Kidney capillary endothelial cell (primary cell): ENCODE data around the gene PCP2.
"Not testable (repeated sequence)": the region's sequence is repeated elsewhere in the genome, so short reads cannot be mapped to it uniquely, and the experiment has no call there.

ENCODE experiments used
- DNase-seq: peaks from one replicate; pipeline ENCODE4 v3.0.0-alpha.2; 2018; ENCODE audit warnings: low spot score

Gene PCP2

DNA sequence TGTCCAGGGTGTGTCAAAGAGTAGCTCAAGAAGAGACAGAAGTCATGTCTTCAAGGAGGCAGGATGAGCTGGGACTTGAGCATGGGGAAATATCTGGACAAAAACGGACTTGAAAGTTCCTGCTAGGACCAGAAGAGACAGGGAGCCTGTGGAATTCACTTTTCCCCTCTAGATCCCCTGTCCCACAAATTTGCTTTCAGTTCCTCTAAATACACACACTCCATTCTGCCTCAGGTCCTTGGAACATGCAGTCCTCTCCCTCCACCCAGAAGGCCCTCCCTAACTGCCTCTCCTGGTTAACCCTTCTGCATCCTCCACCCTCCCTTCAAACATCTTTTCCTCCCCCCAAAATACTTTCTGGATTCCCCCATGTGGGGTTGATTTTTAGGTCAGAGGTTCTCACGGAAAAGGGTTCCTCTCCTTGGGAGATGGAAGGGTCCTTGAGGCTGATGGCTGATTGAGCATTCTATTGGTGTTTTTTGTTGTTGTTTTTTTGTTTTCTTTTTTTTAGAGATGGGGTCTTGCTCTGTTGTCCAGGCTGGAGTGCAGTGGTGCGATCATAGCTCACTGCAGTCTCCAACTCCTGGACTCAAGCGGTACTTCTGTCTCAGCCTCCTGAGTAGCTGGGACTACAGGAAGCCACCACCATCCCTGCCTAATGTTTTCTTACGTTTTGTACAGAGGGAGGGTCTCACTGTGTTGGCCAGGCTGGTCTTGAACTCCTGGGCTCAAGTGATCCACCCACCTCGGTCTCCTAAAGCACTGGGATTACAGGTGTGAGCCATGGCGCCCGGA lies 28.4 kb upstream of the PCP2 start:
- no peak for DNase-seq

DNA sequence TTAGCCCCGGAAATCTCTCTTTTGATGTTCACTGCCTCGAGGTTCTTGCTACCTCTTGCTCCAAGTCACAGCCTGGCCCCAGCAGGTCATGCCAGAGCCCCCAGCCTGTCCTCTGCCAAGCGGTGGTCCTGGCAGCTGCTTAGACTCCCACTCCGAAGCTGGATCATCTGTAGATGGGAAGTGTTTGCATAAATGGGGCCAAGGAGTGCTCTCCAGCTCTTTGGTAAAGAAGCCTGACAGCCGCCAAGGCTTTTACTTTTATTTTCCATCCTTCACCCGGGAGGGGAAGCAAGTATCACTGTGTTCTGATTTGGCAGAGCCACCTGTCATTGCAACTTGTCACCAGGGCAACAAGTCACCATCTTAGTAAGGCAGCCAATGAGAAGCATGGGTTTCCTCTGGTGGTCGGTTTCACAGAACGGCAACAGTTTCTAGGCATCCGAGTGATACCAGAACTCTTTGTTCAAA lies 24.7 kb upstream of the PCP2 start:
- DNase-seq = no peak

DNA sequence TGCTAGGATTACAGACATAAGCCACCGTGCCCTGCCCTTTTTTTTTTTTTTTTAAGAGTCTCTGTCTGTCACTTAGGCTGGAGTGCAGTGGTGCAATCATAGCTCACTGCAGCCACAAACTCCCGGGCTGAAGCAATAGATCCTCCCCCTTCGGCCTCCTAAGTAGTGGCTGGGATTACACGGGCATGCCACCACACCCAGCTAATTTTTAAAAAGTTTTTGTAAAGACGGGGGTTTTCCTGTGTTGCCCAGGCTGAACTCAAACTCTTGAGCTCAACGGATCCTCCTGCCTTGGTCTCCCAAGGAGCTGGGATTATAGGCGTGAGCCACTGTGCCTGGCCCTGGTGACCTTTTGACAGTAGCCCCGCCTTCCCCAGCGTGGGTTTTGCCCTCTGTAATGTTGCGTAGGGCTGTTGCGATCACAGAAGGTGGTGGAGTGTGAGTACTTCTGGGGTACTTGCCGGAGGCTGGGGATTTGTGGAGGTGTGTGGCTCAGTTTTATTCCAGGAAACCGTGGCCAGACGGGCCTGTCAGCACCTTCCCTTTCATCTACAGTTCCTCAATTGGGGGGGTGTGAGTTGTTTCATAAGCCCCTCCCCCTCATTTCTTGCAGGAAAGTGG lies 23.7 kb upstream of the PCP2 start:
- no peak for DNase-seq

DNA sequence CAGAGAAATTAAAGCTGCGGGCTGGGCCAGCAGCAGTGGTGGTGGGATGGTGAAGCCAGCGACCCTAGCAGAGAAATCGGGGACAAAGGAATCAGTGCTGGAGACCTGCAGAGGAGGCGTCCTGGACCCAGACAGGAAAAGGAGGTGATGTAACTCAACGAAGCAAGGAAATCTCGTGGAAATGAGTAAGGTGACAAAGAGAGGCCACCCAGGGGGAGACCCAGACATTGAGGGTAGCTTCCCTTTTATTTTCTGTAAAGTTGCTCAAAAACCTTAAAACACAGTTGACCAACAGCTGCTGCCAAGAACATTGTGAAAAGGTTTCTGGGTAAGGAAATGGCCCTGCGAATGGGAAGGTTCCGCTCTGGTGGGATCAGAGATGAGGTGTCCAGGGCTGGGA lies 22.1 kb upstream of the PCP2 start:
- peak; percentile 55 for DNase-seq

DNA sequence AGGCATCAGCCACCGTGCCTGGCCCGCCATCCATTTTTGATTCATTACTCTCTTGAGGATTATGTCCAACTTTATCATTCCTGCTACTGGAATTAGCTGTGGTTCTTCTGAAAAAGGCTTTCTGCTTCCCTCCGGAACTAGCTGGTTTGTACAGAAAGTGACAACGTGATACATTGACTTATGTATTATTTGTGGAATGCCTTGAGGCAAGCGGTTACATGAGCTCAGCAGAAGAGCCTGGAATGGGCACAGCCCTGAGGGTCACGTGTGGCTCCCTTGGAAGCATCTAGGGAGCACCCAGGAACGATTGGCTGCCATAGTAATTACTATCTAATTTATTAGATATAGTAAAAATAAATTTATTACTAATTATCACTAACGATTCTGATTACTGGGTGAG lies 20.9 kb upstream of the PCP2 start:
- DNase-seq = no peak

GRCh38 chr19:7652061-7652641 lies 18.6 kb upstream of the PCP2 start:
- peak; percentile 55 for DNase-seq

- no peak for DNase-seq
Observed at GRCh38 chr19:7650148-7650547, 16.6 kb upstream of the PCP2 start.

DNA sequence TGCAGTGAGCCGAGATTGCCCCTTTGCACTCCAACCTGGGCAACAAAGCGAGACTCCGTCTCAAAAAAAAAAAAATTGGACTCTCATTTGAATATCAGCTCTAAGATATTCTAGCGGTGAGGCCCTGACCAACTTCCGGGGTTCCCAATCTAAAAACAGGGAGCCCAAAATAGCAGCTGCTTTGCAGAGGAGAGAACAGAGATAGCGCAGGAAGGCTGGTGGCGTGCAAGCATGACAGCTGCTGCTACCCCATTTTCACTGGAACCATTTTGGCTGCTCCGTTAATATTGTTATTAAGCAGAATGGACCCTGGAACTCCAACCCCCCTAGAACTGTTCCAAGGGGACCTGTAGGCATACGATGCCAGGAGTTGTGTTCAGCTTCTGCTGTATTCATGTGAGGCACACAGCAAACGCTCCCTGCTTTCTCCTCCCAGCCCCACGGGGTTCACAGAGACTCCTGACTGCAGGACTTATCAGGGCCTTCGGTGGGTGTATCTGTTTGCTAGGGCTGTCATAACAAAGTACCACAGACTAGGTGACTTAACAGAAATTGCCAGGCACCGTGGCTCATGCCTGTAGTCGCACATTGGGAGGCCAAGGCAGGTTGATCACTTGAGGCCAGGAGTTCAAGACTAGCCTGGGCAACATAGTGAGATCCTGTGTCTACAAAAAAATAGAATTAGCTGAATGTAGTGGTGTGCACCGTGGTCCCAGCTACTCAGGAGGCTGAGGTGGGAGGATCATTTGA lies 14.9 kb upstream of the PCP2 start:
- no peak for DNase-seq

- DNase-seq = no peak
Observed at GRCh38 chr19:7647156-7647555, 13.6 kb upstream of the PCP2 start.

DNA sequence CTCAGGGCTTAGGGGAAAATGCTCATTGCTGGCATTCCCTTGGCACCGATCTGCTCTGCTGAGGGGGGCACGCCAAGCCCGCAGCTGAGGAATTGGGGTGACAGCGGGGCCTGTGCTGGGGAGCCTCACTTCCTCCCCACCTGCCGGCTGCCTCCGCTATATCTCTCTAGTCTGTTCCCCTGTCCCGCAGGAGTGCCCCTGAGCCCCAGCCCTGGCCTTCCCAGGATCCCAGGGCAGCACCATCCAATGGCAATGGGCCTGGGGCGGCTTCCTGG lies 12.8 kb upstream of the PCP2 start:
- no peak for DNase-seq

- DNase-seq = no peak
Observed at GRCh38 chr19:7645656-7646425, 12.3 kb upstream of the PCP2 start.

DNA sequence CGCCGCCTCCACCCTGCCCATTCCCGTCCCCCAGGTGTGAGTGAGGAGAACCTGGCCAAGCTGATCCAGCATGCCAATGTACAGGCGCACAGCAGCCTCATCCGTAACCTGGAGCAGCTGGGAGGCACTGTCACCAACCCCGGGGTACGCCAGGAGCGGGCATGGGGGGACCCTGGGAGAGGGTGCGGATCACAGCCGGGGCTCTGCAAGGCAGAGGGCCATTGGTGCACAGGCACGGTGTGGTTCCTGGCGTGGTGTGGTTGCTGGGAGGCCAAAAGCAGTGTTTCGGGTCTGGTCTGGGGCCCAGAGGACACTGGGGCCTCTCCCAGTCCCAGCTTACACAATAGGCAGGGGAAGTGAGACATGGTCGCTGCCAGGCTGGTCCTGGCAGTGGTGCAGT lies 11.6 kb upstream of the PCP2 start:
- DNase-seq = no peak

- DNase-seq = no peak
Observed at GRCh38 chr19:7644550-7644877, 11.0 kb upstream of the PCP2 start.

DNA sequence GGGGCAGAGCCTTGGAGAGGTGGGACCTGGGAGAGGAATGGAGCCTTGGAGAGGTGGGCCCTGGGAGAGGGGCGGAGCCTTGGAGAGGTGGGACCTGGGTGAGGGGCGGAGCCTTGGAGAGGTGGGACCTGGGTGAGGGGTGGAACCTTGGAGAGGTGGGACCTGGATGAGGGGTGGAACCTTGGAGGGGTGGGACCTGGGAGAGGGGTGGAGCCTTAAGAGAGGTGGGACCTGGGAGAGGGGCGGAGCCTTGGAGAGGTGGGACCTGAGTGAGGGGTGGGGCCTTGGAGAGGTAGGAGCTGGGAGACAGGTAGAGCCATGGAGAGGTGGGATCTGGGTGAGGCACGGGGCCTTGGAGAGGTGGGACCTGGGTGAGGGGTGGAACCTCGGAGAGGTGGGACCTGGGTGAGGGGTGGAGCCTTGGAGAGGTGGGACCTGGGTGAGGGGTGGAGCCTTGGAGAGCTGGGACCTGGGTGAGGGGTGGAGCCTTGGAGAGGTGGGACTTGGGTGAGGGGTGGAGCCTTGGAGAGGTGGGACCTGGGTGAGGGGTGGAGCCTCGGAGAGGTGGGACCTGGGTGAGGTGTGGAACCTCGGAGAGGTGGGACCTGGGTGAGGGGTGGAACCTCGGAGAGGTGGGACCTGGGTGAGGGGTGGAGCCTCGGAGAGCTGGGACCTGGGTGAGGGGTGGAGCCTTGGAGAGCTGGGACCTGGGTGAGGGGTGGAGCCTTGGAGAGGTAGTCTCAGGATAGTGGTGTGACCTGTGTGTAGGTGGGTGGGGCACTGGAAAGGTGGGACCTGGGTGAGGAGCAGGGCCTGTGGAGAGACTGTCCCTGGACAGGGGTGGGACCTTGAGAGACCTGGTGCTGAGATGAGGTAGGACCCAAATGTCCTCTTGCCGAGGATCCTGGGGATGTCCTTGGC lies 10.4 kb upstream of the PCP2 start:
- not testable (repeated sequence) for DNase-seq

GRCh38 chr19:7643031-7643415 lies 9.5 kb upstream of the PCP2 start:
- no peak for DNase-seq

DNA sequence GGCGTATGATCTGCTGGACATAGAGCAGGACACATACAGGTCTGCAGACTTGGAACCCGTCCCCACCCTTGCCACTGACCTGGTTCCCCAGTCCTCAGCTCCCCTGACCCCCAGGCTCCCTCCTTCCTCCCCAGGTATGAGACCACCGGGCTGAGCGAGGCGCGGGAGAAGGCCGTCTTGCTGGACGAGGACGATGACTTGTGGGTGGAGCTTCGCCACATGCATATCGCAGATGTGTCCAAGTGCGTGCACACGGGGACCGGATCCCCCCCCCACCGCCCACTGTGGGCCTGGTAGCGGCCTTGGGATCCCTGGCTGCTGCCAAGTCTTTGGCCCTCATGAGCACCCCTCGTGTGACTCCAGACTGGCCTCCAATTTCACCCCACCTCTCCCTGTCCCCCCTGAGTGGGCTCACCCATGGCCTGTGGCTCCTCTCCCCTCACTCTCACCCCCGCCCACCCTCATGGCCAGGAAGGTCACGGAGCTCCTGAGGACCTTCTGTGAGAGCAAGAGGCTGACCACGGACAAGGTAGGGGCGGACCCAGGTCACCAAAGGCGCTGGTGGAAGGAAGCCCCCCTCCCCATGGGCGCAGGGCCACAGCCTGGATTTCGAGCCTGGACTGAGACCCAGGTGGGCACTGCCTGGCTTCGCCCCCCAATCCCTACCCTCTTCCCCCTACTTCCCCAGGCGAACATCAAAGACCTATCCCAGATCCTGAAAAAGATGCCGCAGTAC lies 8.9 kb upstream of the PCP2 start:
- DNase-seq = no peak

GRCh38 chr19:7641290-7642276 lies 8.1 kb upstream of the PCP2 start:
- no peak for DNase-seq

DNA sequence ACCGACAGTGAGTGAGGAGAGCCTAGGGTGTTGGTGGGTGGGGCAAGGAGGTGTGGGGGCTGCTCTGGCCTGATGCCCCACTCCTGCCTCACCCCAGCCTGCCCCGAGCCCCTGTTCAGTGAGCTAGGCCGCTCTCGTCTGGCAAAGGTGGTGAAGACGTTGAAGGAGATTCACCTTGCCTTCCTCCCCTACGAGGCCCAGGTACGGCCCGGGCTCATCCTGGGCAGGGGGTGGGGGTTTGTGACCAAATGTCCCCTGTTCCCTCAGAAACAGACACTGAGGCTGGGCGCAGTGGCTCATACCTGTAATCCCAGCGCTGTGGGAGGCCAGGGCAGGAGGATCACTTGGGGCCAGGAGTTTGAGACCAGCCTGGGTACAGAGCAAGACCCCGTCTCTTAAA lies 7.3 kb upstream of the PCP2 start:
- no peak for DNase-seq

GRCh38 chr19:7639863-7640348 lies 6.4 kb upstream of the PCP2 start:
- no peak for DNase-seq
